ENCODE data around the gene ITIH3.

The ITIH3 gene

DNA sequence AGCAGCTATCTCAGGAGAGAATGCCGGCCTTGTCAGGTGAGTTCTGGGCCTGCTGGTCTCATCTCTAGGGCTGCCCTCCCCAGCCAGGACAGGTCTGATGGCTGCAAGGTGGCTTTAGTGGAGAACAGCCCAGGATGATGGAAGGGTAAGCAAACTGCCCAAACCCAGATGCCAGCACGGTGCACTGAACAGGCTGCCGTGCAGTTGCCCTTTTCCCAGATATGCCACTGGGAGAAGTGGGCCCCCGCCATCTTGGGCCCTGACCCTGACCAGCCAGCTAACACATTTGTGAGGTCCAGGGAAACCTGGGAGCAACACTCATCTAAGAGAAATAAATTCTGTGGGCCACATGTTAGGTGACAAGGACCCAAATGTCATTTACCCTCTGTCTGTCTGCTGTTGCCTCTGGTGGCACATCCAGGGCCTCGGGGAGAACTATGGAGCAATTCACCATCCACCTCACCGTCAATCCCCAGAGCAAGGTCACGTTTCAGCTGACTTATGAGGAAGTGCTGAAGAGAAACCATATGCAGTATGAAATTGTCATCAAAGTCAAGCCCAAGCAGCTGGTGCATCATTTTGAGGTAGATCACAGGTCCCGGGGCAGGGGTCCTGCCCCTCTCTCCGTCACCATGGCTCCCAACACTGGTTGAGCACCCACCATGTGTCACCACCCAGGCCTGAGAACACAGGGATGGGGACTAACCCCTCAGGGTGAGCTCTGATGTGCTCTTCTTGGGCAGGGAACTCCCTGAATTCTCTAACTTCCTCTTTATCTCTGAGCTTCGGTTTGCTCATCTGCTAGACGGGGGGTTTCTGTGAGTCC, 15.4 kb upstream of the ITIH3 start:
- no peak for DNase-seq (ENCODE audit: low read depth)

DNA sequence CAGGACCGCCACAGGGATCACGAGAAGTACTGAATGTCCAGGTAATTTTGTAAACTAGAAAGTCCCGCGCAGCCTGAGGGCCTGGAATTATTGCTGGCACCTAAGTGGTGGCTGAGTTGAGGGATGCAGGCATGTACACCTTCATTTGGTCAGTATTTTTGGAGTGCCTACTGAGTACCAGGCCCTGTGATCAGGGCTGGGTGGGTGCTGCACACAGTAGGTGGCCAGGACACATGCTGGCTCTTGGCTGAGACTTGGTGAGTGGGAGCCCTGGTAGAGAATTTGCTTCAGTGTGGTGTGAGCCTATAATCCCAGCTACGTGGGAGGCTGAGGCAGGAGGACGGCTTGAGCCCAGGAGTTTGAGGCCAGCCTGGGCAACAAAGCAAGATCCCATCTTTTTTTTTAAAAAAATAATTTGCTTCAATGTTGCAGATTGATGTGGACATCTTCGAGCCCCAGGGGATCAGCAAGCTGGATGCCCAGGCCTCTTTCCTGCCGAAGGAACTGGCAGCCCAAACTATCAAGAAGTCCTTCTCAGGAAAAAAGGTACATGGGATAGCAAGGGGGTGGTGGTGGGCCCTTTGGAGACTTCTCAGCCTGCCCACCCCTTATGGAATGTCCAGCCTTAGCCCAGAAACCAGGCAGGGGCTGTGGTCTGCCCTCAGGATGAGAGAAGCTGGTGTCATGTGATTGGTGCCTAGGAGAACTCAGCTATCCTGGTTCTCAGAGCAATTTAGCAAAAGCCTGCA, 14.6 kb upstream of the ITIH3 start:
- no peak for DNase-seq (ENCODE audit: low read depth)

DNA sequence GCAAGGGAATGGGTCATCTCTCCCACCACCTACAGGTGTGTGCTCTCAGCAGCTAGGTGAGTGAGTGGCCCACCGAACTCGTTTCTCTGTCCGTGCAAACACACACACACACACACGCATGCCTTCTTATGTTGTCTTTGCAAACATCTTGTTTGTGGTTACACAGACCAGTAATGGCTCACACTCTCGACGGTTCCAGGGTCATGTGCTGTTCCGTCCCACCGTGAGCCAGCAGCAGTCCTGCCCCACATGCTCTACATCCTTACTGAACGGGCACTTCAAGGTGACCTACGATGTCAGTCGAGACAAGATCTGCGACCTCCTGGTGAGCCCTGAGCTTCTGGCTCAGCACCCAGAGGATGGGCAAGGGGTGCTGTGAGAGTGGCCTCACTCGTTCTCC, 12.9 kb upstream of the ITIH3 start:
- no peak for DNase-seq (ENCODE audit: low read depth)

DNA sequence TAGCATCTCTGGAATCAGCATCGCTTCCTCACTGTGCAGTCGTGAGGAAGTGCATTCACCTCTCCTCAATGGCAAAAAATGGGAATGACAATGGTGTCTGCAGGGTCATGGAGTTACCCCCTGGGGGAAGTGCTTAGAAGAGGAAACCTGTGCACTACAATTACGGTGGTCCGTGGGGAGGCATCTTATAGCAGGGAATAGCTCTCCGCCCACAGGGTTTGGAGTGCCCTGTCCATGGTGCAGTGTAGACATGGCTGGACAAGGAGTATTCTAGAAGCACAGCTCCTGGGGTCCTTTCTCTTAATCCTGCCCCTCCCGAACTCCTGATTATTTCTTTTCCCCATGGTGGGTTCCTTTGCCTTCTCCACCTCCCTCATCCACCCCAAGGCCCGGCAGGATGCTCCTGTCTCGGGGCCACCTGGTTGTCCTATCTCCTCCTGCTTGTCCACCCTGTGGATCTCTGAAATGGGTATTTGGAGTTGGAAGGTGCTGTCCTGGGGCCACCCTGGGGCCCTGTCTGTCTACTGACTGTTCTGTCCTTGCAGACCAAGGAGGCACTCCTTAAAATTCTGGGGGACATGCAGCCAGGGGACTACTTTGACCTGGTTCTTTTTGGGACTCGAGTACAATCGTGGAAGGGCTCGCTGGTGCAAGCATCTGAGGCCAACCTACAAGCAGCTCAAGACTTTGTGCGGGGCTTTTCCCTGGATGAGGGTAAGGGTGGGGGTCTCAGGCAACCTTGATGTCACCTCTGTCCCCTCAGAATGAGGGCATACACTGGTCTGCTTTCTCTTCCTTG, 12.0 kb upstream of the ITIH3 start:
- no peak for DNase-seq (ENCODE audit: low read depth)

DNA sequence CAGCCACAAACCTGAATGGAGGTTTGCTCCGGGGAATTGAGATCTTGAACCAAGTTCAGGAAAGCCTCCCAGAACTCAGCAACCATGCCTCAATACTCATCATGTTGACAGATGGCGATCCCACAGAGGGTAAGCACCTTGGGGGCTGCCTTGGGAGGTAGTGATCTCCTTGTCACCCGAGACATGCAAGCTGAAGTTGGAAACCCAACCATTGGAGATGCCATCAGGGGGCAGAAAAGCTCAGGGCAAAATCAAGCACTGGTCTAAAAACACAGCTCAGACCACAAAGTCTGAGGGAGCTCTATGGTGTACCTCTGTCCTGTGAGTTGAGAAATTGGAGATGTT, 11.4 kb upstream of the ITIH3 start:
- no peak for DNase-seq (ENCODE audit: low read depth)

DNA sequence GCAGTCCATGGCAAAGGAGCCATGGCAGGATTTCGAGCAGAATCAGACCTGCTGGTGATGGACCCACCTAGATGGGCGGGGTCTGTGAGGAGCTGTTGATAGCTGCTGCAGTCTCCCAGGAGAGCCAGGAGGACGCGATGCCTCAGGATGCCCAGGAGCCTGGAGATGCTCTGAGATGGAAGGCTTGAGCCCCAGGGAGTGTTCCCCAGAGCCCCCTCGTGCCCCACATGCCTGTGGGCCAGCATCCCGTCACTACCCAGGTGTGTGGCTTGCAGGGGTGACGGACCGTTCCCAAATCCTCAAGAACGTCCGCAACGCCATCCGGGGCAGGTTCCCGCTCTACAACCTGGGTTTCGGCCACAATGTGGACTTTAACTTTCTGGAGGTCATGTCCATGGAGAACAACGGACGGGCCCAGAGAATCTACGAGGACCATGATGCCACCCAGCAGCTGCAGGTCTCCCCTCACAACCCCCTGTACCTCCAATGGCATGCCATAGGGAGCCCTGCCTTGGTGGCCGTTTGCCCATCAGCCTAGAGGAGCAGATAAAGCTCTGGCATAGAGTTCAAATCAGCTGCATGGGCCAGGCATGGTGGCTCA, 10.5 kb upstream of the ITIH3 start:
- no peak for DNase-seq (ENCODE audit: low read depth)

DNA sequence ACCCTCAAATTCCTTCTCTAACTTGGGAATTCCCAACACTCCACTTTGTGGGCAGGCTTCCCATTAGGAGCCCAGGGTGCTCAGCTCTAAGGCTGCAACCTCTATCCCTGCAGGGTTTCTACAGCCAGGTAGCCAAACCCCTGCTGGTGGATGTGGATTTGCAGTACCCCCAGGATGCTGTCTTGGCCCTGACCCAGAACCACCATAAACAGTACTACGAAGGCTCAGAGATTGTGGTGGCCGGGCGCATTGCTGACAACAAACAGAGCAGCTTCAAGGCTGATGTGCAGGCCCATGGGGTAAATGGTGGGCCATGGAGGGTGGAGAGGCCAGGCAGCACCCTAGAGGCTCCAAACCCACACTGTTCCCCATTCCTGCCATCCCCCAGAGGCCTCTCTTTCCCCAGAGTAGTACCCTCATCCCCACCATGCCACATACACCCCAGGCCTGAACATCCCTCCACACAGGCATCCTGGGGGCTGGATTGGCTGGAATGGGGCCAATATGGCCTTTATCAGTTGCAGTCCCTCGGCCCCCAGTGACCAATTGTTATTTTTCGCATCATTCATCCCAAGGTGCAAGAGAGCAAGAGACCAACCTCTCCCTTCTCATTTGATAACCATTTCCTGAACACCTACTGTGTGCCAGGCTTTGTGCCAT, 9.5 kb upstream of the ITIH3 start:
- no peak for DNase-seq (ENCODE audit: low read depth)

DNA sequence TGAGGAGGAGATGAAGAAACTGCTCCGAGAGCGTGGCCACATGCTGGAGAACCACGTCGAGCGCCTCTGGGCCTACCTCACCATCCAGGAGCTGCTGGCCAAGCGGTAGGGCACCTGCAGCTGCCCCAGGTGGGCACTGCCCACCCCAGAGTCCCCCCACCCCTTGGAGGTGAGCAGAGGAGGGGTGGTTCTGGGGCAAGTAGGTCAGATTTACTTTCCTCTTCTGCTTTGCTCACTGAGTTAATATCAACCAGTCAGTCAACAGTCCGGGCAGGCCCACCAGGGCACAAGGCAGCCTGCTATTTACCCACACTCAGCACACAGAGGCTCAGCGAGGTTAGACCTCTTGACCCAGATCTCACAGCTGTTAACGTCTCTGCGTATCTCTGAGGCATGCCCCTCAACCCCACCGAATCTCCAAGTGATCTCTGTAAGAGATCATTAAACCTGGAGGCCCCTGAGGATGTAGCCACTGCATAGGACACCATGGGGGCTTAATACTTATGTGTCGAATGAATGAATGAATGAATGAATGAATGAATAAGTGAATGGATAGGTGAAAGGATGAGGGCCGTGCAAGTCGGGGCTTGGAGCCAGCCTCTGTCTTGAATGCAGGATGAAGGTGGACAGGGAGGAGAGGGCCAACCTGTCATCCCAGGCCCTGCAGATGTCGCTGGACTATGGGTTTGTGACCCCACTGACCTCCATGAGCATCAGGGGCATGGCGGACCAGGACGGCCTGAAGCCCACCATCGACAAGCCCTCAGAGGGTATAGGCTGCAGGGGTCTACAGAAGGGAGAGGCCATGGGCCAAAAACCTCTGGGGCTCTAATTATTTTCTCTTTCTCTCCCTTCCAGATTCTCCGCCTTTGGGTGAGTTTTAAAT, 8.0 kb upstream of the ITIH3 start:
- no peak for DNase-seq (ENCODE audit: low read depth)

DNA sequence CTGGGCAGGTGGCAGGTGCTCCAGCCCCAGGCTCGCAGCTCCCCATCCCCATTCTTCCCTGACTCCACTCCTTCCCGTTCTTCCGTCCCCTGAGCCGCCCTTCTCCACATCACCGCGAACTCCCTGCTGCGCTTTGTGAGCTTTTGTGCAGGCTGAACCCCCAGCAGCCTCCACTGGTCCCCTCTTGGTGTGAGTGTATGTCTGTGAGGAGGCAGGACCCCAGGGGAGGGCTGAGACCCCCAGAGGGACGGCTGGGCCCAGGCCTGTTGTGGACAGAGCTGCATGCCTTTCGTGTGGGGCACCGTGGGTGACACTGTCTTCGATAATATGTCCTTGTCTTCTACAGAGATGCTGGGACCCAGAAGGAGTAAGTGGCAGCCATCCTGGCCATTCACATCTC, 7.3 kb upstream of the ITIH3 start:
- no peak for DNase-seq (ENCODE audit: low read depth)

DNA sequence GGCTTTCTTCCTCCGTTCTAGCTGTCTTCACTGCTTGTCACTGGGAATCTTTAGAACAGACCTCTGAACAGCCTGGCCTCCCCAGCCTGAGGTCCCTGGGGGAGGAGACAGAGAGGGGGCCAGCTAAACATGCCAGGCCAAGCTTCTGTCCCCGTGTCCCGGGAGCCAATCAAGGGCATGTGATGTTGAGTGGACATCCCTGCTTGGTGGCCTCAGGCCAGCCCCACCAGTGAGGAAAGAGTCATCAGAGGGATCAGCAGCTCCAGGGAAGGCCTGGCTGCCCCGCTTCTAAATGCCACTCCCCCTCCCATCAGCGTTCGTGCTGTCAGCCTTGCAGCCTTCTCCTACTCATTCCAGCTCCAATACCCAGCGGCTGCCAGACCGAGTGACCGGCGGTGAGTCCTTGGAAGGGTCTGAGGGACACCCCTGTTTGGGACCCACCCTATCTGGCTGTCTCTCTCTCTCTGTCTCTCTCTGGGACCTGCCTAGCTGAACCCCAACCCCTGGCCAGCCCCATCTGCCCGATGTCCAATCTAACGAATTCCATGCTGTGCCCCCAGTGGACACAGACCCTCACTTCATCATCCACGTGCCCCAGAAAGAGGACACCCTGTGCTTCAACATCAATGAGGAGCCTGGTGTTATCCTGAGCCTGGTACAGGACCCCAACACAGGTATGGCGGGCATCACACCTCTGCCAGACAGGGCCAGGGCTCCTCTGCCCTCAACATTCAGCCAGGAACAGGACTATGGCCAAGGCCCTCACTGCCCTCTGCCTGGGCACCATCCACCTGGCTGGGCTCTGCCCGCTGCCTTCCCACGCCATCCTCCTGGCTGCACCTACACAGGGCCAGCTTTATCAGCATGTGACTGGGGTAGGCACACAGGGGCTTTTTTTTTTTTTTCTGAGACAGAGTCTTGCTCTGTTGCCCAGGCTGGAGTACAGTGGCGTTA, 6.6 kb upstream of the ITIH3 start:
- DNase-seq (ENCODE audit: low read depth): no peak

DNA sequence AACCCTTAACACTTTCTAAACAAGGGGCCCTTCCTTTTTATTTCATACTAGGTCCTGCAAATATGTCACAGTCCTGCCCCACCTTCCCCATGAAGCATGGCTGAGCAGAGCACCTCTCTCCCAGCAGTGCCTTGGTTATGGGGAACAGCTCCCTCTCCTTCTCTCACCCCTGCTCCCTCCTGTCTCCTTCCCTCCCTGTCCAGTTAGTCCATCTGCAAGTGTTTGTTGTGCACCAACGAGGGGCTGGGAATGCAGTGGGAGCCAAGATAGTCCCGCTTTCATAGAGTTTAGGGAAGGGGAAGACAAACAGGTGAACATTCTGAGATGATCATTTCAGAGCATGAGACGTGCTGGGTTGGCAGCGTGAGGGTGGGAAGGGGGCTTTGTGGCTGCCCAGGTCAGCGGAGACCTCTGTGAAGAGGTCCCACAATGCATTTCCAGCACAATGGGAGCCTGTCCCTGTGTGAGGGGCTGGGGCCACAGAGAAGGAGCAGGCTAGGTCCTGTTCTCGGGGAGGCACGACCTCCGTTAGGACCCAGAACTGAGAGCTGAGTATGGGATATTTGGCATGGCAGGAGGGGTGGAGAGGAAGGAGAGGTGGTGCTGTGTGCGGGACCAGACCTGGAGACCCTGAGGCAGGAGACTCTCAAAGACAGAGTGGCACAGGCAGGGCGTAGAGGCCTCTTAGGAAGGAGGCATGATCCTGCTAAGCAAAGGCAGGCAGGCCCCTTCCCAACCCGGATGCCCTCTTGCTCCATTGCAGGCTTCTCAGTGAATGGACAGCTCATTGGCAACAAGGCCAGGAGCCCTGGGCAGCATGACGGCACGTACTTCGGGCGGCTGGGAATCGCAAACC, 5.5 kb upstream of the ITIH3 start:
- DNase-seq (ENCODE audit: low read depth): no peak

DNA sequence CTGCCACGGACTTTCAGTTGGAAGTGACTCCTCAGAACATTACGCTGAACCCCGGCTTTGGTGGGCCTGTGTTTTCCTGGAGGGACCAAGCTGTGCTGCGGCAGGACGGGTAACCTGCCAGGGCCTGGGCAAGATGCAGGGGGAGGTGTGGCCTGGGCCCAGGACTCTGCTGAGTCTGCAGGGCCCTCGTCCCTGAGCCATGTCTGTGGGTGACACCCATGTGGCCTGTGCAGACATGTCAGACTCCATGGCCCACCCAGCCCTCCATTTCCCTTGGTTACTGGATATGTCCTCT, 4.9 kb upstream of the ITIH3 start:
- DNase-seq (ENCODE audit: low read depth): no peak

DNA sequence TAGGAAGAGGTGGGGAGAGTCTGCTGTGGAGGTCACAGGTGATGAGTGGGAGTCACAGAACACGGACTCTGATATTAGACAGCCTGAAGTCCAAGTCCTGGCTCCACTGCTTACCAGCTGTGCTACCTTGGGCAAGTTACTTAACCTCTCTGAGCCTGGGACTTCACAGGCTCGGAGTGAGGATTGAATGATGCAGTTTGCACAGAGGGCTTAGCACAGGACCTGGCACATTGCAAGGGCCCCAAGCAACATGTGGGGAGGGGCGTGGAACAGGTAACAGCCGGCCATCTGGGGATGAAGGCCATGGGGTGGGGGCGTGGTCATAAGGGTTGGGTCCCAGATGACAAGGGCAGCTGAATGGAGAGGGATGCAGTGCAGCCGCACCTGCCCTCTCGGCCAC, 4.3 kb upstream of the ITIH3 start:
- DNase-seq (ENCODE audit: low read depth): no peak

DNA sequence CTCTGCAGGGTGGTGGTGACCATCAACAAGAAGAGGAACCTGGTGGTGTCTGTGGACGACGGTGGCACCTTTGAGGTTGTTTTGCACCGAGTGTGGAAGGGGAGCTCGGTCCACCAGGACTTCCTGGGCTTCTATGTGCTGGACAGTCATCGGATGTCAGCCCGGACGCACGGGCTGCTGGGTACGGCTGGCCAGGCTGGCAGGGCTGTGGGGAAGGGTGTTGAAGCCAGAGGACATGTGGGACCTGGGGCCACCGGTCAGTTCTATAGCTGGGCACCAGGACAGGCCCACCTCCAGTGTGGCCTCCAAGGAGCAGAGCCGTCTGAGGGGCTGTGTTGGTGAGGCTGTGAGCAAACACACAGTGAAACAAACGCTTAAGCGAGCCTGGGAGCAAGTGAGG, 3.9 kb upstream of the ITIH3 start:
- DNase-seq (ENCODE audit: low read depth): no peak

DNA sequence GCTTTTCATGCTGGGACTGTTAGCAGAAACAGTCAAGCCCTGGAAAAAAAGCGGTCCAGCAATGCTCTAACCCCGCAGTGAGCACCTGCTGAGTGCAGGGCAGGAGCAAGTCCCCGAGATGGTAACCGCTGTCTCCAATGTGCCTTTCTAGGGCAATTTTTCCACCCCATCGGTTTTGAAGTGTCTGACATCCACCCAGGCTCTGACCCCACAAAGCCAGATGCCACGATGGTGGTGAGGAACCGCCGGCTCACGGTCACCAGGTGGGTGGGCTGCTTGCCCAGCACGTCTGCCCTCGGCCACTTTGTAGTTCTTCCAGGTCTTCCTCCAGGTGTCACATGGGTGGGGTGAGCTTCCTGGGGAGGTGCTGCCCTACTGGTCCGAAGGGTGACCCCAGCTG, 3.2 kb upstream of the ITIH3 start:
- no peak for DNase-seq (ENCODE audit: low read depth)

DNA sequence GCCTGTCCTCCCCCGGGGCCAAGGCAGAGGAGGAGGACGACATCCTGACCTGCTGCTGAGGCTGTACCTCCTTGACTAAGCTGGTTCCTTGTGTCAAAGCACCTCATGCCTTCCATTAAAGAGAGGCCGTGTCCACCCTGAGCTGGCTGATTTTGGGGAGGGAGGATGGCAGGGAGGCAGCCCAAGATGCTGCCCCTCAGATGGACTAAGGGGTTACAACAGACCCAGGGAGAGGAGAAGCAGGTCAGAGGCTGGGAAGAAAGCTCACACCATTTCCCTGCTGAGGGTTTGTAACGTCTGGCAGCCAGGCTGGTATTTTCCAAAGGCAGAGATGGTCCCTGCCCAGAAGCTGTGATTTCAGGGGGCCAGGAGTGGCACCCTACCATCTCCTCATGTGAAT, 2.7 kb upstream of the ITIH3 start:
- no peak for DNase-seq (ENCODE audit: low read depth)

DNA sequence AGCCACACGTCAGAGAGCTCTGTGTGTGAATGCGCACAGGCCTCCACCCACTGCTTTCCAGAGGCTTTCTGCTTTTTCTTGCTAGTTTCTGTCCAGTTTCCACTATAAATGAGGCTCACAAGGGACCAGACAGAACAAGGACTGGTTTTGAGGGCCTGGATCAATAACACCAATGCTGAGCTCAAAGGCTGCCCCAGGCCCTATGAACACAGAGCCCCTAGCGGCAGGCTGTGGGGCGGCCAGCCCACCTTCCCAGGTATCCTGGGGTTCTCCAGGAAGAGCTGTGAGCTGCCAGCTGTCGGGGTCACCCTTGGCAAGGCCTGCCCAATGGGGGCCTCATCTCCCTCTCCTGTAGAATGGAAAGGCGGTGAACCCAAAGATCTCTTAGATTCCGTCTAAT, 2.2 kb upstream of the ITIH3 start:
- DNase-seq (ENCODE audit: low read depth): no peak

DNA sequence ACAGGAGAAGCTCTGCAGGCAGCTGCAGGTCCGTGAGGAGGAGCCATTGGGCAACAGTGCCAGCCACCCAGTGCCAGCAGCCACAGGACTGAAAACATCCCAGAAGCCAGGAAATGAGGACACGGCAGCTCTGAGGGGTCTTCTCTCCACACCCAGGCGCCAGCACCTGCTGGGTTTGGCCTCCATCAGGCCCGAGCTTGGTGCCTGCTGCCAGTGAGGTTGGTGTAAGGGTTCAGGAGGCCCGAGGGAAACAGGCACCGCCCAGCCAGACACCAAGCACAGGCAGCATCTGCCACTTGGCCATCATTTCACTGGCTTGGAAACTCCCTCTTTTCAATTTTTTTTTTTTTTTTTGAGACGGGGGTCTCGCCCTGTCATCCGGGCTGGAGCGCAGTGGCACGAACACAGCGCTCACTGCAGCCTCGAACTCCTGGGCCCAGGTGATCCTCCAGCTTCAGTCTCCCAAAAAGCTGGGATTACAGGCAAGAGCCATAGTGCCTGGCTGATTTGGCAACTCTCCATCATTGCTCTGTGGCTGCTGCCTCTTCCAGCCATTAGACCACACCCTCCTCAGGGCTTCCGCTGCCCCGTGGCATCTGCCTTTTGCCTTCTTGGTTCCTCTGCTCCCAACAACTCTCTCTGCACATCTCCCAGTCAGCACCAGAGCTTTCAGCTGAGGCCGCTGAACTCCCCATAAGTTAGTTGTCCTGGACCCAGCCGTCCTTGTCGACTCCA, 1.5 kb upstream of the ITIH3 start:
- no peak for DNase-seq (ENCODE audit: low read depth)

Data from ELR (cell line).